A673 (cell line): Measurements from ENCODE around the gene DHRS7C. TPM values are rescaled to one million over a fixed set of nuclear protein-coding genes. Genes with fewer than 3 reads are reported as not detected.

Source experiments
- BruUV-seq: library from RNA; stranded (reverse); fragments of 400-500 nt; replicated peaks from 2 replicates; lab custom pipeline; 2021; lab: Mats Ljungman, UMichigan
- CTCF ChIA-PET: fragments of 300-600 bp; sonication (Branson Sonifier 250); formaldehyde crosslinking; loops from one replicate; lab custom pipeline; 2022; ENCODE audit warnings: antibody characterized with exemption; lab: Charles Lee
- POLR2A ChIA-PET: fragments of 300-600 bp; sonication (Branson Sonifier 250); formaldehyde crosslinking; loops from one replicate; lab custom pipeline; 2022; ENCODE audit warnings: antibody characterized with exemption; ENCODE audit not compliant: low non-redundant PET; lab: Charles Lee
- DNase-seq: peaks from one replicate; pipeline ENCODE4 v3.0.0-alpha.2; 2015; ENCODE audit warnings: low spot score
- H3K27ac ChIP-seq: fragments of 200-600 bp; sonication (generic); 2 replicates; pipeline ENCODE4 v1.5.1; 2016; ENCODE audit warnings: mixed run types, low read depth, mild to moderate bottlenecking, mixed read lengths, antibody characterized with exemption, low read length; ENCODE audit not compliant: poor library complexity, severe bottlenecking
- H3K27me3 ChIP-seq: fragments of 200-600 bp; sonication (generic); replicated peaks from 2 replicates; pipeline ENCODE4 v1.6.1; 2017; ENCODE audit warnings: mixed run types, low read depth, mild to moderate bottlenecking, mixed read lengths, antibody characterized with exemption, low read length; ENCODE audit not compliant: insufficient read depth, poor library complexity
- H3K36me3 ChIP-seq: fragments of 200-600 bp; sonication (generic); 2 replicates; pipeline ENCODE4 v1.6.1; 2016; ENCODE audit warnings: mixed run types, mild to moderate bottlenecking, mixed read lengths, antibody characterized with exemption, low read length; ENCODE audit not compliant: insufficient read depth, poor library complexity, severe bottlenecking
- H3K4me1 ChIP-seq: fragments of 200-600 bp; sonication (generic); 2 replicates; pipeline ENCODE4 v1.6.1; 2017; ENCODE audit warnings: mixed run types, mild to moderate bottlenecking, mixed read lengths, antibody characterized with exemption, low read length; ENCODE audit not compliant: insufficient read depth, poor library complexity, severe bottlenecking
- H3K4me3 ChIP-seq: fragments of 200-600 bp; sonication (generic); 2 replicates; pipeline ENCODE4 v1.5.1; 2016; ENCODE audit warnings: low read depth, mixed run types, mild to moderate bottlenecking, mixed read lengths, low read length; ENCODE audit not compliant: poor library complexity, severe bottlenecking
- H3K9me3 ChIP-seq: fragments of 200-600 bp; sonication (generic); 2 replicates; pipeline ENCODE4 v1.6.1; 2016; ENCODE audit warnings: mixed run types, low read depth, mild to moderate bottlenecking, mixed read lengths, antibody characterized with exemption, low read length; ENCODE audit not compliant: poor library complexity, severe bottlenecking
- EZH2 ChIP-seq: fragments of 200-600 bp; sonication (generic); IDR thresholded peaks from 2 replicates; pipeline ENCODE4 v1.6.1; 2017; ENCODE audit warnings: borderline replicate concordance, low read depth, mild to moderate bottlenecking, mixed read lengths, antibody characterized with exemption, low read length; ENCODE audit not compliant: poor library complexity, severe bottlenecking
- intact Hi-C: fragments of 100-400 bp; cut with micrococcal nuclease; formaldehyde crosslinking; loops from one replicate; pipeline ENCODE4 v1.10.0; 2022; ENCODE audit not compliant: unreplicated experiment
- total RNA-seq: library from RNA; stranded (reverse); gene quantifications from 2 replicates; pipeline ENCODE4 v1.2.3, GENCODE V29; 2021
- TF ChIP-seq, protein P1 (sequence below): fragments of 300-800, 200-600 bp; sonication (generic); conservative IDR thresholded peaks from 2 replicates; pipeline ENCODE4 v1.5.1; 2017; ENCODE audit warnings: low read depth, mild to moderate bottlenecking, antibody characterized with exemption, low read length, moderate library complexity, mixed read lengths

DHRS7C gene
- total RNA-seq, 1 experiment from 2014 or later: not detected

DNA sequence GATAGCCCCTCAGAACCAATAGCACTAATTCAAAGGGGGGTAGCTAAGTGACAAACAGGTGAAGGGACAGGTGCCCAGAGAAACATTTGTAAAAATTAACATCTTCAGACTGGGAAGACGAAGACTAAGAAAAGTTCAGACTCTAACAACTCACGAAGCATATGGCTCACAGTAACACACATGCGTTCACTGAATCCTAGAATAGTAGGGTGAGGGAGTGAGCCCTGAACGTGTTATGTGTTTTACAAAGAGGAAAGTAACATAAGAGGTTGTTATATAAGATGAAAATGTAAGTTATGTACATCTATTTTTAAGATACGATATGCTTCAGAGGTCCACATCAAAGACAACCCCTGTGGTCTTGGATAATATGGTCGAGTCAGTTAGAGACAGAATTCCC lies 15.3 kb upstream of the DHRS7C start:
- CTCF ChIA-PET: no interaction called here
- no peak for TF ChIP-seq EZH2
- TF ChIP-seq, protein P1, sequence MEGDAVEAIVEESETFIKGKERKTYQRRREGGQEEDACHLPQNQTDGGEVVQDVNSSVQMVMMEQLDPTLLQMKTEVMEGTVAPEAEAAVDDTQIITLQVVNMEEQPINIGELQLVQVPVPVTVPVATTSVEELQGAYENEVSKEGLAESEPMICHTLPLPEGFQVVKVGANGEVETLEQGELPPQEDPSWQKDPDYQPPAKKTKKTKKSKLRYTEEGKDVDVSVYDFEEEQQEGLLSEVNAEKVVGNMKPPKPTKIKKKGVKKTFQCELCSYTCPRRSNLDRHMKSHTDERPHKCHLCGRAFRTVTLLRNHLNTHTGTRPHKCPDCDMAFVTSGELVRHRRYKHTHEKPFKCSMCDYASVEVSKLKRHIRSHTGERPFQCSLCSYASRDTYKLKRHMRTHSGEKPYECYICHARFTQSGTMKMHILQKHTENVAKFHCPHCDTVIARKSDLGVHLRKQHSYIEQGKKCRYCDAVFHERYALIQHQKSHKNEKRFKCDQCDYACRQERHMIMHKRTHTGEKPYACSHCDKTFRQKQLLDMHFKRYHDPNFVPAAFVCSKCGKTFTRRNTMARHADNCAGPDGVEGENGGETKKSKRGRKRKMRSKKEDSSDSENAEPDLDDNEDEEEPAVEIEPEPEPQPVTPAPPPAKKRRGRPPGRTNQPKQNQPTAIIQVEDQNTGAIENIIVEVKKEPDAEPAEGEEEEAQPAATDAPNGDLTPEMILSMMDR: no peak

DNA sequence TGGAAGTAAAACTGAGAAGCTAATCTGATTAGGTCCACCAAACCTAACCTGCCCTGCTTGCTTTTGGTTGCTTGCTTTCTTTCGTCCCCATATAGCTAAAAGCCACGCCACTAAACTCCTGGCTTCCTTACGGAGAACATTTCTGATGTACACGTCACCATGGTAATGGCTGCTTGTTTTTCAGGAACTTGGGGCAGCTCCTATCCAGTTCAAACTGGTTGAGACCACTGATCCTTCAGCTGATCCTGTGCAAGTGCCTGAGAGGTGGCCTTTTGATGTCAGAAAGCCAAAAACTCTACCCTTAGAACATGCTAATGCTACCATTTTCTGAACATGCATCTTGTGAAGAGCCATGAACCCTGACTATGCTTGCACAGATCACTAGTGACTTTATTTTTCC lies 14.4 kb upstream of the DHRS7C start:
- intact Hi-C loops: no loop called here
- no peaks in the 10 kb centered on the region for H3K9me3 ChIP-seq
- H3K36me3 ChIP-seq: no peaks in the 10 kb centered on the region
- H3K4me3 ChIP-seq: no peak overlapping the region
- BruUV-seq: no TSS peak
- no peak overlapping the region for H3K27ac ChIP-seq
- no peaks in the 10 kb centered on the region for H3K4me1 ChIP-seq
- TF ChIP-seq, protein P1: no peak
- TF ChIP-seq EZH2: no peak
- DNase-seq: no peak
- H3K27me3 ChIP-seq: peaks cover 43% of the 10 kb centered on the region
- ChIA-PET CTCF (no interaction called here), POLR2A (no interaction called here)

More for the DNA sequence above, 15.3 kb upstream of the DHRS7C start:
- no TSS peak for BruUV-seq
- no peak overlapping the region for H3K4me3 ChIP-seq
- peaks cover 52% of the 10 kb centered on the region for H3K27me3 ChIP-seq
- H3K27ac ChIP-seq: no peak overlapping the region
- DNase-seq: no peak
- H3K9me3 ChIP-seq: no peaks in the 10 kb centered on the region
- no peaks in the 10 kb centered on the region for H3K36me3 ChIP-seq
- POLR2A ChIA-PET: no interaction called here
- no peaks in the 10 kb centered on the region for H3K4me1 ChIP-seq
- intact Hi-C loops: no loop called here

DNA sequence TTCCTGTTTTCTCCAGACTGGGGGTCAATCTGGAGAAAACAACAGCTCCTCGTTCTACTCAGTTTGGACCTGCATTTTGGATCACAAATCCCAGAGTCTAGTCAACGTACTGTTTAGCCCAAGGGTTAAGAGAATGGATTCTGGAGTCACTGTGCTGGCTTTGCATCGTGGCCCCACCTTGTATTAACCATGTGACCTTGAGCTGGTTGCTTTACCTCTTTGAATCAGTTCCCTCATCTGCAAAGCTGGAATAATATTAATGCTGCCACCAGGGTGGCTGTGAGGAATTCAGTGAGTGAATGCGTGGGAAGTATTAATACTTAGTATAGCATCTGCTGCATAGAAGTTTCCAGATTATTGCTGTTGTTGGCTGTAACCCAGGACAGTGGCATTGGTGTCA lies 11.3 kb upstream of the DHRS7C start:
- peaks cover 28% of the 10 kb centered on the region for H3K27me3 ChIP-seq
- no peak for DNase-seq
- no TSS peak for BruUV-seq
- no peaks in the 10 kb centered on the region for H3K4me1 ChIP-seq
- CTCF ChIA-PET: no interaction called here
- no peak overlapping the region for H3K27ac ChIP-seq
- intact Hi-C loops: no loop called here
- no peaks in the 10 kb centered on the region for H3K36me3 ChIP-seq
- no peaks in the 10 kb centered on the region for H3K9me3 ChIP-seq
- H3K4me3 ChIP-seq: no peak overlapping the region
- TF ChIP-seq, protein P1: no peak
- POLR2A ChIA-PET: no interaction called here
